DMS79 (cell line): Measurements from ENCODE around the gene GATA2.

Experiments used
- DNase-seq: peaks from one replicate; lab custom pipeline; 2025; lab: John Stamatoyannopoulos, UW

The GATA2 gene

GRCh38 chr3:128455786-128456748 is 36.9 kb downstream of the GATA2 start:
- DNase-seq = no peak

DNA sequence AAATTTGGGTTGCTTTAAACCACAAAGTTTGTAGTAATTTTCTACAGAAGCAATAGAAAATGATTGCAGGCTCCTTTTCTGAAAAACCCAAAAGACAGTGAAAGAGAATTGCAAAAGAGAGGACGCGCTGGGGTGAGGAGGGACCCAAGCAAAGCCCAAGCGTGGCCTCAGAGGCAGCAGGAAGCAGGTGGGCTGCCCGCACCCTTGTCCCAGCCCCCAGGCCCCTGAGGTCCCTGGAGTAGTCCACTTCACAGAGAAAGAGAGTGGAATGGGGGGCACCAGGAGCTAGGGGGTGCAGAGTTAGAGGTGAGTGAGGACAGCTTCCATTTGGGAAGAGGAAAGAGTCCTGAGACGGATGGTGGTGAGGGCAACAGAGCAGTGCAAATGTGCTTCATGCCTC is 37.9 kb downstream of the GATA2 start:
- DNase-seq = no peak

DNA sequence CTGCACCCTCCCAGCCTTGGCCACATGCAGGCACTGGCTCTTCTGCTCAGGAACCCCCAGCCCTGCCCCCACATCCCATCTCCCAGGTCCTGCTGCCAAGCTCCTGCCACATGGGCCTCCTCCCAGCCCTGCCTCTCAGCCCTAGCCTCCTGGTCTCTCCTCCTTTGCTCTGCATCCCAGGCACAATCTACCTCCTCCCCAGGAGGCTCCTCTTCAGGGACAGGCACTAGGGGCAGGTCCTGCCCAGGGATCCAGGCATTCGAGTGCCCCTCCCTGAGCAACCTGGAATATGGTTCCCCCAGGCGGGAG is 38.7 kb downstream of the GATA2 start:
- no peak for DNase-seq

GRCh38 chr3:128453501-128454309 is 39.3 kb downstream of the GATA2 start:
- DNase-seq = no peak

DNA sequence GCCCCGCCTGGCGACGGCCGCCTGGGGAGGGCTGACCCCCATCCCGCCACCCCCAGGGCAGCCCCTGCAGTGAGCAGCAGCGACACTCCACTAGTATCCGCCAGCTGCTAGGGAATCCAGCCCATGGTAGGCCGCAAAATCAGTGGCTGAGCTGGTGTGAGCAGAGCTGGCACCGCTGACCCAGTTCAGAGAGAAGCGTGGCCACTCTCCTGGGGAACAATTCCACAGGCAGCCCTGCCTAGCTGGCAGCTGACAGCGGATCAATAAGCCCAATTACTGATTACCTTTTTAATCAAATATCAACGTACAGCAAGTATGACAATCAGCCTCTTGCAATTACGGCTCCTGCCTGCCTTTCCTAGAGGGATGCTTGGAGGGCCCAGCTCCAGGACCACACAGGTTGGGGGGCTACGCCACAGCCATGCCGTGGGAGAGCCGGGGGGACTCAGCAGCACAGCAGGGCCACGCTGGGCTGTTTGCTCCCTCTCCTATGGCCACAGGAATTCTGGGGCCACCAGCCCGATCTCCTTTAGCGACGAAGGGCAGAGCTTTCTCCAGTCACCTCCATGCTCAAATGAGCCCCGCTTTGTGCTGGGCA is 40.2 kb downstream of the GATA2 start:
- no peak for DNase-seq

DNA sequence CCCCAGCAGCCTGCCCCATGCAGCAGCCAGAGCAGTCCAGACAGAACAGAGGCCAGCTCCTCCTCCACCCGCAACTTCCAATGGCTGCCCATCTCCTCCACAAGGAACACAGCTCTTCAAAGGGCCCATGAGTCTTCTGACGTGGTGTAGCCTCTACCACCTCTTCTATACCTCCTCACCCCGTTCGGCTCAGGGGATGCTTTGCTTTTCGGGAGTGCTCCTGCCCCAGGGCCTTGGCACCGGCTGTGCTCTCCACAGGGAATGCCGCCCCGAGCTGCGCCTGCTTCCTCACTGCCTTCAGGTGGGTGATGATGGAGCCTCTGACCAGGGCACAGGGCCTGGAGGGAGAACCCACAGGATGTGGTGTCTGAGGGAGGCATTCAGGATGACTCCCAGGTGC is 40.9 kb downstream of the GATA2 start:
- DNase-seq = no peak

DNA sequence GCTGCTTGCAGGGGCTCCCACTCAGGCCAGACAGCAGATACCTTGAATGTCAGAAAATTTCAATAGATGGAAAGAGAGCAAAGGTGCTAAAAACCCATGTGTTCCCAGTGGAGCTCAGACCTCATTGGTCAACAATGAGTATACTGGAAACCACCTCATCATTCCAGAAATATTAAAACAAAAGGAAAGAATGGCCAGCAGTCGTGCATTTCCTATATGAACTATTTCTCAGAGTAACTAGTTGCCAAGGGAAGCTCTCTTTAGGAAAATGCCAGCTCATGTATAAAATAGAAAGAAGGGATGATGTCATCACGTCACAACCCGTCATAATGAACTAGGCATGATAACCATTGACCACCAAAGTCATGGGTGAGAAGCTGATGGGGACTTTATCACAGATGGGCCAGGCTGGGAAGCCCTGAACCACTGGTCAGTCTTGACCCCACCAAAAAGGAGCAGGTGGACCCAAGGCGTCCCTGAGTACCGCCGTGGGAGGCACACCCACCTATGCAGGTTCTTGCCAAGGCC is 43.8 kb downstream of the GATA2 start:
- no peak for DNase-seq

GRCh38 chr3:128448491-128448890 is 44.5 kb downstream of the GATA2 start:
- DNase-seq = no peak

GRCh38 chr3:128447561-128448013 is 45.4 kb downstream of the GATA2 start:
- no peak for DNase-seq

- DNase-seq = no peak
Measured at GRCh38 chr3:128446821-128447220, 46.2 kb downstream of the GATA2 start.

DNA sequence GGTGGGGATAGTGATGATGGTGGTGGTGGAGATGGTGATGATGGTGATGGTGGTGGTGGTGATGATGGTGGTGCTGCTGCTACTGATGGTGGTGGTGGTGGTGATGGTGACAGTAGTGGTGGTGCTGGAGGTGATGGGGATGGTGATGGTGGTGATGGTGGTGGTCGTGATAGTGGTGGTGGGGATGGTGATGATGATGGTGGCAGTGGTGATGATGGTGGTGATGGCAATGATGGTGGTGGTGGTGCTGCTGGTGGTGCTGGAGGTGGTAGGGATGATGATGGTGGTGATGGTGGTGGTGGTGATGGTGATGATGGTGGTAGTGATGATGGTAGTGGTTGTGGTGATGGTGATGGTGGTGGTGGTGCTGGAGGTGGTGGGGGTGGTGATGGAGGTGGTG is 47.6 kb downstream of the GATA2 start:
- no peak for DNase-seq

- no peak for DNase-seq
Measured at GRCh38 chr3:128443771-128444170, 49.2 kb downstream of the GATA2 start.

- no peak for DNase-seq
Measured at GRCh38 chr3:128442949-128443348, 50.1 kb downstream of the GATA2 start.

- DNase-seq = no peak
Measured at GRCh38 chr3:128442070-128442469, 50.9 kb downstream of the GATA2 start.

GRCh38 chr3:128439226-128439625 is 53.8 kb downstream of the GATA2 start:
- DNase-seq = no peak

DNA sequence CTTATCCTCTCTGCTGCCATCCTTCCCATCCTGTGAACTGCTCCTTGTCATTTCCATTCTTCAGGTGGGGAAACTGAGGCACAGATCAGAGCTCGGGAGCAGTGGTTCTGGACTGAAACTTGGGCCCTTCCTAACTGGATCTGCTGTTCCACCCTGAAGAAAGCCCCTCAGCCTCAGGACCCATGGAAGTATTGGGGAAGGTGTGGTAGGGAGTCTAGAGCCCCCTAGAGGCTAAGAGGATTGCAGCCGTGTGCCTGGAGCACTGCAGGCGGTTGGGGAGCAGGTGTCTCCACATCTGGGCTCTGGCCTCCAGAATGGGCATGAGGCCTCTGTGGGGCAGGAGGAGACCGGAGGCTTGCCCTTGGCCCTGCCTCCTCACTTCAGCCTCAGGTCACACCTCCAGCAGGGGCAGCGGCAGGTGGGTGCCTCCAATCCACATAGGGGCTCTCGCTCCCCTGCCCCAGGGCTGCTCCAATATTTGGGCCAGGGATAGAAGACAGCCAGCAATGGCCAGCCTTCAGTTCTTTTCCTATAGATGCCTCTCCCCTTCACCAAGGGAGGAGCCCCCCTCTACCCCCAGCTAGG is 54.4 kb downstream of the GATA2 start:
- no peak for DNase-seq

GRCh38 chr3:128436214-128436613 is 56.8 kb downstream of the GATA2 start:
- DNase-seq = no peak

- DNase-seq = no peak
Measured at GRCh38 chr3:128435561-128435960, 57.4 kb downstream of the GATA2 start.

GRCh38 chr3:128435058-128435457 is 57.9 kb downstream of the GATA2 start:
- no peak for DNase-seq

- no peak for DNase-seq
Measured at GRCh38 chr3:128434524-128434923, 58.5 kb downstream of the GATA2 start.

DNA sequence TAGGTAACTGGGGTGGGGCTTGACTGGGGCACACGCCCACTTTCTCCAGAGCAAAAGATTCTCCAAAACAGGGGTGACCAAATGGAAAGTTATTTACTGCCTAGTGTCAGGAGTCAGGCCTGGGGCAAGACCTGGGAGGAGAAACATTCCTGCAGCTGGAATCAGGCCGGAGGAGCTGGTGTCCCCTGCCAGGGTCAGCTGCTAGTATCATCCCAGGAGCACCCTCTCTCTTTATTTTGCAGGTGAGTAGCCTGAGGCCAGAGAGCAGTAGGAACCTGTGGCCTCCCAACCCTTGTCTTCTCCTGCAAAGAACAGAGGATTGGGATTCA is 59.2 kb downstream of the GATA2 start:
- DNase-seq = no peak
